Measurements from ENCODE around the gene GPRIN1.
"Not testable (repeated sequence)": the region's sequence is repeated elsewhere in the genome, so short reads cannot be mapped to it uniquely, and the experiment has no call there.

The GPRIN1 gene

GRCh38 chr5:176599749-176600430, 10.1 kb downstream of the GPRIN1 start:
- FAIRE-seq; DNase-seq (ENCODE audit: insufficient read length, low spot score): not testable (repeated sequence)

GRCh38 chr5:176597417-176598389, 12.3 kb downstream of the GPRIN1 start:
- no peak for DNase-seq (ENCODE audit: insufficient read length, low spot score)
- FAIRE-seq: no peak

GRCh38 chr5:176596689-176597416, 13.1 kb downstream of the GPRIN1 start:
- FAIRE-seq (no peak), DNase-seq (ENCODE audit: insufficient read length, low spot score) (no peak)

- DNase-seq (ENCODE audit: insufficient read length, low spot score): no peak
- FAIRE-seq: no peak
Observed at GRCh38 chr5:176596069-176596644, 13.8 kb downstream of the GPRIN1 start.

GRCh38 chr5:176595386-176595943, 14.5 kb downstream of the GPRIN1 start:
- DNase-seq (ENCODE audit: insufficient read length, low spot score) (no peak), FAIRE-seq (no peak)

- DNase-seq (ENCODE audit: insufficient read length, low spot score): no peak
- no peak for FAIRE-seq
Observed at GRCh38 chr5:176594554-176594953, 15.4 kb downstream of the GPRIN1 start.

GRCh38 chr5:176593273-176593869, 16.6 kb downstream of the GPRIN1 start:
- FAIRE-seq (no peak), DNase-seq (ENCODE audit: insufficient read length, low spot score) (no peak)

GRCh38 chr5:176592573-176592972, 17.4 kb downstream of the GPRIN1 start:
- DNase-seq (ENCODE audit: insufficient read length, low spot score): no peak

GRCh38 chr5:176591667-176592066, 18.3 kb downstream of the GPRIN1 start:
- not testable (repeated sequence) for DNase-seq (ENCODE audit: insufficient read length, low spot score)
- peak; percentile 100 for FAIRE-seq

More at GRCh38 chr5:176592573-176592972, 17.4 kb downstream of the GPRIN1 start:
- FAIRE-seq: no peak

- FAIRE-seq: no peak
- no peak for DNase-seq (ENCODE audit: insufficient read length, low spot score)
Observed at GRCh38 chr5:176590035-176590717, 19.8 kb downstream of the GPRIN1 start.

- no peak for FAIRE-seq
- DNase-seq (ENCODE audit: insufficient read length, low spot score): no peak
Observed at GRCh38 chr5:176589039-176589769, 20.8 kb downstream of the GPRIN1 start.

- no peak for DNase-seq (ENCODE audit: insufficient read length, low spot score)
Observed at GRCh38 chr5:176588297-176588696, 21.7 kb downstream of the GPRIN1 start.

GRCh38 chr5:176587398-176587797, 22.6 kb downstream of the GPRIN1 start:
- DNase-seq (ENCODE audit: insufficient read length, low spot score): no peak
- FAIRE-seq: no peak

More at GRCh38 chr5:176588297-176588696, 21.7 kb downstream of the GPRIN1 start:
- no peak for FAIRE-seq

- FAIRE-seq: no peak
- DNase-seq (ENCODE audit: insufficient read length, low spot score): no peak
Observed at GRCh38 chr5:176583076-176583475, 26.9 kb downstream of the GPRIN1 start.

GRCh38 chr5:176581361-176581760, 28.6 kb downstream of the GPRIN1 start:
- FAIRE-seq: no peak

GRCh38 chr5:176579323-176579722, 30.6 kb downstream of the GPRIN1 start:
- no peak for FAIRE-seq
- no peak for DNase-seq (ENCODE audit: insufficient read length, low spot score)

More at GRCh38 chr5:176581361-176581760, 28.6 kb downstream of the GPRIN1 start:
- DNase-seq (ENCODE audit: insufficient read length, low spot score): no peak

- FAIRE-seq (peak; percentile 94), DNase-seq (ENCODE audit: insufficient read length, low spot score) (peak; percentile 59)
Observed at GRCh38 chr5:176578391-176578808, 31.6 kb downstream of the GPRIN1 start.

Measured in HTR-8/SVneo (cell line).